AG08396 (cell line): ENCODE data around the gene HBM.
"Not testable (repeated sequence)": the region's sequence is repeated elsewhere in the genome, so short reads cannot be mapped to it uniquely, and the experiment has no call there.

Source experiments
- DNase-seq: peaks from one replicate; pipeline ENCODE4 v3.0.0; 2012; ENCODE audit warnings: low spot score, mixed read lengths

HBM gene

GRCh38 chr16:165539-166374 lies at the start of gene HBM:
Gene HBM, plus strand, starts transcription at chr16:165978. Its CDS starts 20 bp downstream, at chr16:165998.
- DNase-seq = peak; percentile 27

- no peak for DNase-seq
These were observed 49.8 kb upstream of the HBM start for GRCh38 chr16:116015-116414.

- DNase-seq = peak; percentile 67
These were observed 48.1 kb upstream of the HBM start for GRCh38 chr16:117379-118365.

GRCh38 chr16:118857-119256 lies 46.9 kb upstream of the HBM start:
- DNase-seq = no peak

- DNase-seq = no peak
These were observed 46.5 kb upstream of the HBM start for GRCh38 chr16:119295-119694.

GRCh38 chr16:119835-120491 lies 45.8 kb upstream of the HBM start:
- DNase-seq = no peak

- no peak for DNase-seq
These were observed 45.0 kb upstream of the HBM start for GRCh38 chr16:120756-121155.

GRCh38 chr16:122361-122760 lies 43.4 kb upstream of the HBM start:
- DNase-seq = no peak

GRCh38 chr16:123558-124350 lies 42.0 kb upstream of the HBM start:
- DNase-seq = not testable (repeated sequence)

GRCh38 chr16:125011-125410 lies 40.8 kb upstream of the HBM start:
- DNase-seq = no peak

- DNase-seq = no peak
These were observed 36.7 kb upstream of the HBM start for GRCh38 chr16:129075-129474.

GRCh38 chr16:130533-131173 lies 35.1 kb upstream of the HBM start:
- no peak for DNase-seq

GRCh38 chr16:132120-132519 lies 33.7 kb upstream of the HBM start:
- no peak for DNase-seq

GRCh38 chr16:133716-134115 lies 32.1 kb upstream of the HBM start:
- DNase-seq = no peak

GRCh38 chr16:138049-138417 lies 27.7 kb upstream of the HBM start:
- peak; percentile 37 for DNase-seq

GRCh38 chr16:140175-140857 lies 25.5 kb upstream of the HBM start:
- DNase-seq = no peak

GRCh38 chr16:142405-142967 lies 23.3 kb upstream of the HBM start:
- DNase-seq = no peak

- DNase-seq = no peak
These were observed 22.7 kb upstream of the HBM start for GRCh38 chr16:143047-143446.

GRCh38 chr16:143456-143855 lies 22.3 kb upstream of the HBM start:
- peak; percentile 35 for DNase-seq

- DNase-seq = no peak
These were observed 21.0 kb upstream of the HBM start for GRCh38 chr16:144797-145252.
